Neural cell (in vitro differentiated cells): ENCODE measurements around the gene RCC1. TPM values are rescaled to one million over a fixed set of nuclear protein-coding genes. Genes with fewer than 3 reads are reported as not detected.
A peak's percentile ranks its signal among the peaks of the same experiment; 100 is the strongest.

Source experiments
- H2AFZ ChIP-seq: fragments of 200-600, 300-800 bp; sonication (generic), shearing (Covaris generic); 2 replicates; pipeline ENCODE4 v1.6.0; 2014; ENCODE audit warnings: low read depth, mild to moderate bottlenecking, antibody characterized with exemption, low read length, moderate library complexity
- H3F3A ChIP-seq: fragments of 200-600 bp; shearing (Covaris generic); 2 replicates; pipeline ENCODE4 v1.6.1; 2016; ENCODE audit warnings: mild to moderate bottlenecking, moderate library complexity, mixed read lengths, antibody characterized with exemption, low read length; ENCODE audit not compliant: insufficient read depth, poor library complexity, severe bottlenecking
- H3K27ac ChIP-seq: fragments of 200-600, 300-800 bp; sonication (generic), shearing (Covaris generic); 2 replicates; pipeline ENCODE4 v1.5.1; 2014; ENCODE audit warnings: mild to moderate bottlenecking, low read length, moderate library complexity
- H3K27me3 ChIP-seq: fragments of 300-800, 200-600 bp; sonication (generic), shearing (Covaris generic); 2 replicates; pipeline ENCODE4 v1.6.0; 2014; ENCODE audit warnings: mild to moderate bottlenecking, low read depth, low read length, moderate library complexity; ENCODE audit not compliant: insufficient read depth
- H3K36me3 ChIP-seq: fragments of 300-800, 200-600 bp; sonication (generic), shearing (Covaris generic); 2 replicates; pipeline ENCODE4 v1.5.1; 2014; ENCODE audit warnings: mild to moderate bottlenecking, antibody characterized with exemption, low read length, moderate library complexity; ENCODE audit not compliant: insufficient read depth
- H3K4me2 ChIP-seq: fragments of 300-800, 200-600 bp; sonication (generic), shearing (Covaris generic); 2 replicates; pipeline ENCODE4 v1.6.0; 2014; ENCODE audit warnings: mild to moderate bottlenecking, low read length
- H3K4me3 ChIP-seq: fragments of 300-800, 200-600 bp; sonication (generic), shearing (Covaris generic); 2 replicates; pipeline ENCODE4 v1.5.1; 2014; ENCODE audit warnings: mild to moderate bottlenecking, low read length, moderate library complexity
- H3K79me2 ChIP-seq: fragments of 200-600 bp; shearing (Covaris generic); replicated peaks from 2 replicates; pipeline ENCODE4 v1.6.0; 2014; ENCODE audit warnings: mild to moderate bottlenecking, low read length, moderate library complexity; ENCODE audit not compliant: insufficient read depth
- H3K9ac ChIP-seq: fragments of 300-800, 200-600 bp; sonication (generic), shearing (Covaris generic); 2 replicates; pipeline ENCODE4 v1.6.1; 2016; ENCODE audit warnings: mild to moderate bottlenecking, low read length, mixed read lengths
- H3K9me2 ChIP-seq: fragments of 200-600 bp; shearing (Covaris generic); 2 replicates; pipeline ENCODE4 v1.6.1; 2016; ENCODE audit warnings: mild to moderate bottlenecking, low read length, mixed read lengths; ENCODE audit not compliant: insufficient read depth
- H3K9me3 ChIP-seq: fragments of 200-600, 300-800 bp; sonication (generic), shearing (Covaris generic); 2 replicates; pipeline ENCODE4 v1.6.1; 2016; ENCODE audit warnings: mild to moderate bottlenecking, mixed run types, low read length, moderate library complexity, mixed read lengths
- H4K20me1 ChIP-seq: fragments of 200-600 bp; shearing (Covaris generic); 2 replicates; pipeline ENCODE4 v1.6.1; 2016; ENCODE audit warnings: mild to moderate bottlenecking, mixed run types; ENCODE audit not compliant: insufficient read depth
- EP300 ChIP-seq: fragments of 450-650 bp; conservative IDR thresholded peaks from 2 replicates; pipeline ENCODE4 v1.6.1; 2014; ENCODE audit warnings: antibody characterized with exemption, mild to moderate bottlenecking, moderate library complexity; ENCODE audit not compliant: poor library complexity, severe bottlenecking
- EZH2 ChIP-seq: fragments of 200-600, 300-800 bp; shearing (Covaris generic), sonication (generic); IDR thresholded peaks from 2 replicates; pipeline ENCODE4 v1.6.1; 2014; ENCODE audit warnings: antibody characterized with exemption, low read length, borderline replicate concordance, mild to moderate bottlenecking; ENCODE audit not compliant: insufficient read depth, poor library complexity, severe bottlenecking
- MXI1 ChIP-seq: fragments of 450-650 bp; conservative IDR thresholded peaks from 2 replicates; pipeline ENCODE4 v1.6.1; 2014; ENCODE audit warnings: antibody characterized with exemption, mild to moderate bottlenecking; ENCODE audit not compliant: poor library complexity, severe bottlenecking
- POLR2AphosphoS5 ChIP-seq: IDR thresholded peaks from 2 replicates; pipeline ENCODE4 v1.6.1; 2012
- RAD21 ChIP-seq: fragments of 450-650 bp; conservative IDR thresholded peaks from 2 replicates; pipeline ENCODE4 v1.6.1; 2014; ENCODE audit warnings: antibody characterized with exemption, mild to moderate bottlenecking, moderate library complexity
- SMC3 ChIP-seq: fragments of 450-650 bp; conservative IDR thresholded peaks from 2 replicates; pipeline ENCODE4 v1.6.1; 2014; ENCODE audit warnings: antibody characterized with exemption, mild to moderate bottlenecking, moderate library complexity; ENCODE audit not compliant: poor library complexity
- TAF1 ChIP-seq: IDR thresholded peaks from 2 replicates; pipeline ENCODE4 v1.6.1; 2012; ENCODE audit warnings: low read depth
- polyA plus RNA-seq: library from polyadenylated mRNA; depleted of rRNA; stranded (reverse); fragments of >200 nt; gene quantifications from 2 replicates; pipeline ENCODE4 v1.2.3, GENCODE V29; 2014
- TF ChIP-seq, protein P1 (sequence below): fragments of 450-650 bp; IDR thresholded peaks from 2 replicates; pipeline ENCODE4 v1.5.1; 2014; ENCODE audit warnings: antibody characterized with exemption, mild to moderate bottlenecking, moderate library complexity; ENCODE audit not compliant: poor library complexity, severe bottlenecking
- TF ChIP-seq, protein P2 (sequence below): IDR thresholded peaks from 2 replicates; pipeline ENCODE4 v1.6.1; 2012; ENCODE audit warnings: borderline replicate concordance

RCC1 gene
- polyA plus RNA-seq, 1 donor from 2014 or later, result 13.1 TPM

DNA sequence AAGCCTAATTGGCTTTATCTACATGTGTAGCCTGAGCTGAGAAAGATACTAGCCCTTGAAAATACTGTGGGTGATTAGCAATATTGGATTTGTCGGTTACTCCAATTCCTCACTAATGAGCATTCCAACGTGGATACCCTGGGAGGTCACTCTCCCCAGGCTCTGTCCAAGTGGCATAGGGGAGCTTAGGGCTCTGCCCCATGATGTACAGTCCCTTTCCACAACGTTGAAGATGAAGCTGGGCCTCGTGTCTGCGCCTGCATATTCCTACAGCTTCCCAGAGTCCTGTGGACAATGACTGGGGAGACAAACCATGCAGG, 2.6 kb downstream of the RCC1 start:
- Histone ChIP-seq H3K27me3 (no peaks in the 10 kb centered on the region), H3K79me2 (peaks cover 15% of the 10 kb centered on the region), H3K4me2 (no peak overlapping the region), H3K9ac (no peak overlapping the region), H3K9me2 (no peaks in the 10 kb centered on the region), H2AFZ (no peak overlapping the region), H3K36me3 (peaks cover 6% of the 10 kb centered on the region), H3F3A (no peaks in the 10 kb centered on the region), H3K4me3 (peak overlapping the region; percentile 85), H3K27ac (no peak overlapping the region), H3K9me3 (no peaks in the 10 kb centered on the region), H4K20me1 (no peaks in the 10 kb centered on the region)
- TF ChIP-seq, protein P1, sequence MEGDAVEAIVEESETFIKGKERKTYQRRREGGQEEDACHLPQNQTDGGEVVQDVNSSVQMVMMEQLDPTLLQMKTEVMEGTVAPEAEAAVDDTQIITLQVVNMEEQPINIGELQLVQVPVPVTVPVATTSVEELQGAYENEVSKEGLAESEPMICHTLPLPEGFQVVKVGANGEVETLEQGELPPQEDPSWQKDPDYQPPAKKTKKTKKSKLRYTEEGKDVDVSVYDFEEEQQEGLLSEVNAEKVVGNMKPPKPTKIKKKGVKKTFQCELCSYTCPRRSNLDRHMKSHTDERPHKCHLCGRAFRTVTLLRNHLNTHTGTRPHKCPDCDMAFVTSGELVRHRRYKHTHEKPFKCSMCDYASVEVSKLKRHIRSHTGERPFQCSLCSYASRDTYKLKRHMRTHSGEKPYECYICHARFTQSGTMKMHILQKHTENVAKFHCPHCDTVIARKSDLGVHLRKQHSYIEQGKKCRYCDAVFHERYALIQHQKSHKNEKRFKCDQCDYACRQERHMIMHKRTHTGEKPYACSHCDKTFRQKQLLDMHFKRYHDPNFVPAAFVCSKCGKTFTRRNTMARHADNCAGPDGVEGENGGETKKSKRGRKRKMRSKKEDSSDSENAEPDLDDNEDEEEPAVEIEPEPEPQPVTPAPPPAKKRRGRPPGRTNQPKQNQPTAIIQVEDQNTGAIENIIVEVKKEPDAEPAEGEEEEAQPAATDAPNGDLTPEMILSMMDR, result no peak
- TF ChIP-seq SMC3 (no peak), MXI1 (no peak), POLR2AphosphoS5 (no peak), EP300 (no peak), RAD21 (no peak), TAF1 (no peak), EZH2 (no peak)
- TF ChIP-seq, protein P2, sequence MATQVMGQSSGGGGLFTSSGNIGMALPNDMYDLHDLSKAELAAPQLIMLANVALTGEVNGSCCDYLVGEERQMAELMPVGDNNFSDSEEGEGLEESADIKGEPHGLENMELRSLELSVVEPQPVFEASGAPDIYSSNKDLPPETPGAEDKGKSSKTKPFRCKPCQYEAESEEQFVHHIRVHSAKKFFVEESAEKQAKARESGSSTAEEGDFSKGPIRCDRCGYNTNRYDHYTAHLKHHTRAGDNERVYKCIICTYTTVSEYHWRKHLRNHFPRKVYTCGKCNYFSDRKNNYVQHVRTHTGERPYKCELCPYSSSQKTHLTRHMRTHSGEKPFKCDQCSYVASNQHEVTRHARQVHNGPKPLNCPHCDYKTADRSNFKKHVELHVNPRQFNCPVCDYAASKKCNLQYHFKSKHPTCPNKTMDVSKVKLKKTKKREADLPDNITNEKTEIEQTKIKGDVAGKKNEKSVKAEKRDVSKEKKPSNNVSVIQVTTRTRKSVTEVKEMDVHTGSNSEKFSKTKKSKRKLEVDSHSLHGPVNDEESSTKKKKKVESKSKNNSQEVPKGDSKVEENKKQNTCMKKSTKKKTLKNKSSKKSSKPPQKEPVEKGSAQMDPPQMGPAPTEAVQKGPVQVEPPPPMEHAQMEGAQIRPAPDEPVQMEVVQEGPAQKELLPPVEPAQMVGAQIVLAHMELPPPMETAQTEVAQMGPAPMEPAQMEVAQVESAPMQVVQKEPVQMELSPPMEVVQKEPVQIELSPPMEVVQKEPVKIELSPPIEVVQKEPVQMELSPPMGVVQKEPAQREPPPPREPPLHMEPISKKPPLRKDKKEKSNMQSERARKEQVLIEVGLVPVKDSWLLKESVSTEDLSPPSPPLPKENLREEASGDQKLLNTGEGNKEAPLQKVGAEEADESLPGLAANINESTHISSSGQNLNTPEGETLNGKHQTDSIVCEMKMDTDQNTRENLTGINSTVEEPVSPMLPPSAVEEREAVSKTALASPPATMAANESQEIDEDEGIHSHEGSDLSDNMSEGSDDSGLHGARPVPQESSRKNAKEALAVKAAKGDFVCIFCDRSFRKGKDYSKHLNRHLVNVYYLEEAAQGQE, result no peak

DNA sequence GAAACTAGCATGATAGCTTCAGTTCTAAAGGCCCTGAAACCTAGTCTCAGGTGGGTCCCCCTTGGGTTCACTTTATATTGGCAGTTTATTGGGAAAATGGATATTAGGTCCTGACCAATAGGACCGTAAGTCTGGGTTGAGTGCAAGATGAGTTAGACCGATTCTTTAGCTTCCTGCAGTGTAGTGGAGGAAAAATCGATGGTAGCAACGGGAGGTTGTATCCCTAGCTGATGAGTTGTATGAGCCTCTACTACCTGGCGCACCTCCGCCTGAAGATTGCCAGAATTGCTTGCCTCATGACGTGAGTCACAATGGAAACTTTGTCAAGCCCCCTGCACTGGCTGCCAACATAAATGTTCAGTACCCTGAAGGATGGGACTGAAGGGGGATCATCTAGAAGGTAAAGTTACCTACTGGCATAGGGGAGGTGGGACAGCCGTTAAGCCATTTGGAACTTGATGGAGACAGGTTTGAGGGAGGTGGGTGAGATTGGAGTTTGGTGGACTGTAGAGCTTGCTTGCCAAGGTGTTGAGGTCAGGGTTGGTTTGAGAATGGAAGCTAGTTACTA, 3.9 kb downstream of the RCC1 start:
- Histone ChIP-seq H3K36me3 (peaks cover 6% of the 10 kb centered on the region), H3K4me3 (no peak overlapping the region), H3K79me2 (peaks cover 15% of the 10 kb centered on the region)

More for the DNA sequence above, 3.9 kb downstream of the RCC1 start:
- no peak overlapping the region for H2AFZ ChIP-seq
- no peaks in the 10 kb centered on the region for H3F3A ChIP-seq
- no peaks in the 10 kb centered on the region for H3K9me3 ChIP-seq
- no peaks in the 10 kb centered on the region for H3K27me3 ChIP-seq
- H3K27ac ChIP-seq, result no peak overlapping the region
- H4K20me1 ChIP-seq, result no peaks in the 10 kb centered on the region
- no peak overlapping the region for H3K4me2 ChIP-seq
- no peaks in the 10 kb centered on the region for H3K9me2 ChIP-seq
- TF ChIP-seq EP300, result no peak
- TF ChIP-seq EZH2, result no peak
- no peak for TF ChIP-seq POLR2AphosphoS5
- TF ChIP-seq, protein P2, result no peak
- no peak for TF ChIP-seq RAD21
- no peak overlapping the region for H3K9ac ChIP-seq
